BJ (cell line): ENCODE data around the gene MET. TPM values are rescaled to one million over a fixed set of nuclear protein-coding genes. Genes with fewer than 3 reads are reported as not detected.

Experiments
- CTCF ChIA-PET: fragments of 350-600 bp; formaldehyde crosslinking; extraction: SDS; loops from one replicate; lab custom pipeline; 2021; ENCODE audit warnings: antibody characterized with exemption, inconsistent platforms; lab: Yijun Ruan, JAX
- POLR2A ChIA-PET: fragments of 300-600 bp; sonication (Branson Sonifier 250); formaldehyde crosslinking; extraction: SDS; loops from one replicate; lab custom pipeline; 2021; ENCODE audit warnings: antibody characterized with exemption; lab: Charles Lee
- DNase-seq: peaks from one replicate; pipeline ENCODE4 v3.0.0-alpha.2; 2011; ENCODE audit warnings: low read depth
- H3K27me3 ChIP-seq: 2 replicates; pipeline ENCODE4 v1.6.0; 2011; ENCODE audit warnings: low read length; ENCODE audit not compliant: control insufficient read depth, insufficient read depth
- H3K36me3 ChIP-seq: 2 replicates; pipeline ENCODE4 v1.5.1; 2011; ENCODE audit warnings: low read length; ENCODE audit not compliant: control insufficient read depth, insufficient read depth
- H3K4me3 ChIP-seq: 2 replicates; pipeline ENCODE4 v1.5.1; 2011; ENCODE audit warnings: low read depth, mild to moderate bottlenecking, control low read depth, low read length
- CTCF ChIP-seq: IDR thresholded peaks from 2 replicates; pipeline ENCODE4 v1.5.1; 2011; ENCODE audit warnings: low read depth, mild to moderate bottlenecking, control low read depth, inconsistent platforms, low read length, moderate library complexity; ENCODE audit not compliant: insufficient read depth
- polyA plus RNA-seq: library from polyadenylated mRNA; depleted of rRNA; stranded (reverse); fragments of >200 nt; gene quantifications from 2 replicates; pipeline ENCODE4 v1.2.3, GENCODE V29; 2011; rRNA removed

Gene MET
- polyA plus RNA-seq, 1 experiment, result 68.3 TPM

GRCh38 chr7:116840256-116840655 is 168.3 kb downstream of the MET start:
- Histone ChIP-seq H3K4me3 (no peak overlapping the region), H3K36me3 (no peaks in the 10 kb centered on the region), H3K27me3 (peaks cover 6% of the 10 kb centered on the region)
- no peak for DNase-seq
- ChIA-PET POLR2A (no interaction called here), CTCF (interaction anchor here (1.2 kb wide), 1 partner anchor 12 kb away, joined by 3 read pairs; no protein-coding TSS in a partner anchor)
- no peak for TF ChIP-seq CTCF

DNA sequence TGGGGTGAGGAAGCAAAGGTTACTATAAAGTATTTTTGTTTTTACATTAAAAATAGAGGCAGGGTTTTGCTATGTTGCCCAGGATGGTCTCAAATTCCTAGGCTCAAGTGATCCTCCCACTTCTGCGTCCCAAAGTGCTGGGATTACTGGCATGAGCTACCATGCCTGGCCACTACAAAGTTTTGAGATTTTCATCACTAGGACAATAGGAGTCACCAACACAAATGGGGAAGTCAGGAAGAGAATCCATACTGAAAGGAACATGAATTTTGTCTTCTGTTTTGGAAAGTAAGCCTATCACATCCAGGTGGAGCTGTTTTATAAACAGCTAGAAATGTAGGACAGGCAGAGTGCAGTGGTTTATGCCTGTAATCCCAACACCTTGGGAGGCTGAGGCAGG is 170.4 kb downstream of the MET start:
- ChIA-PET POLR2A (no interaction called here), CTCF (no interaction called here)

DNA sequence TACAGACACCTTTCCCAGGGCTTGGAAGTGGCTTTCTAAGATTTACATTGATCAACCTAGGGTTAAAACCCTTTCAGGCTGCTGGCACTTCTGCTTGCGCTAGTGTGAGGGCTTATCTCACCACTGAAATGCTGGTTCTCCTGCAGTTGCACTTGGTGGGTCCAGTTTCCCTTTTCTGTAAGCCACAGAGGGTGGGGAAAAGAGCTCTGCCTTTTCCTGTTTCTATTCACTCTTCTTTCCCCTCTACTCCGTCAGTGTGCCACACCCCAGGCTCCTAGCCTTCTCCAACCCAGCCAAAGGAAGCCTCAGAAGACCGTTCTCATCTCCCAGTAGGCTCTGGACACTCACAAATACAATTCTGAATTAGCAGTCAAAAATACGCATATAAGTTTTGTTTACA is 171.4 kb downstream of the MET start:
- CTCF ChIA-PET, result interaction anchor here (0.6 to 1.2 kb wide), 2 partner anchors 10 to 344 kb away, joined by 3 read pairs; no protein-coding TSS in a partner anchor
- POLR2A ChIA-PET, result no interaction called here
- no peak for DNase-seq
- Histone ChIP-seq H3K4me3 (no peak overlapping the region), H3K36me3 (no peaks in the 10 kb centered on the region), H3K27me3 (peaks cover 6% of the 10 kb centered on the region)
- TF ChIP-seq CTCF, result no peak

More for the DNA sequence above, 170.4 kb downstream of the MET start:
- no peak for TF ChIP-seq CTCF
- DNase-seq, result no peak
- Histone ChIP-seq H3K27me3 (peaks cover 6% of the 10 kb centered on the region), H3K4me3 (no peak overlapping the region), H3K36me3 (no peaks in the 10 kb centered on the region)

Other genes starting within 250 kb of the MET start
- gene CAV2, start 172.5 kb upstream of the MET start, polyA plus RNA-seq, result 245 and 263 TPM in 2 replicates
- gene CAV1, start 147.2 kb upstream of the MET start, polyA plus RNA-seq, result 1,794 and 2,064 TPM in 2 replicates
- gene CAPZA2, start 190.4 kb downstream of the MET start, polyA plus RNA-seq, result 47.4 and 115 TPM in 2 replicates